GM18858 (cell line): Measurements from ENCODE around the gene TTN.
"Not testable (repeated sequence)": the region's sequence is repeated elsewhere in the genome, so short reads cannot be mapped to it uniquely, and the experiment has no call there.

Source experiments
- ATAC-seq: cut with Tn5 transposase; IDR thresholded peaks from one replicate; pipeline ENCODE4 v1.9.1; 2021; ENCODE audit not compliant: unreplicated experiment

The TTN gene

DNA sequence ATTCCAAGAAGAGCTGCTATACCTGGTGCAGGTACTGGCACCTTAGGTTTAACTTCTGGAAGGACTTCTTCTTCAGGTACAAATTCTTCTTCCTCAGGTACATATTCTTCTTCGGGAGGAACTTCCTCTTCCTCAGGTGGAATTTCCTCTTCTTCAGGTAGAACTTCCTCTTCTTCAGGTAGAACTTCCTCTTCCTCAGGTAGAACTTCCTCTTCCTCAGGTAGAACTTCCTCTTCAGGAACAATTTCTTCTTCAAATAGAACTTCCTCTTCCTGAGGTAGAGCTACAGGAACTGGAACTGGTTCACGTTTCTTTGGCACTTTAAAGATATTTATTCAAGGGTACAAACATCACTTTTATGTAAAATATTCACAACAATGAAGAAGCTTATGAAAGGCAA lies 129.6 kb downstream of the TTN start:
- ATAC-seq: no peak

- ATAC-seq: no peak
Measured at GRCh38 chr2:178676046-178676445, 131.2 kb downstream of the TTN start.

GRCh38 chr2:178674122-178674521 lies 133.1 kb downstream of the TTN start:
- no peak for ATAC-seq

GRCh38 chr2:178666458-178666857 lies 140.8 kb downstream of the TTN start:
- ATAC-seq: no peak

DNA sequence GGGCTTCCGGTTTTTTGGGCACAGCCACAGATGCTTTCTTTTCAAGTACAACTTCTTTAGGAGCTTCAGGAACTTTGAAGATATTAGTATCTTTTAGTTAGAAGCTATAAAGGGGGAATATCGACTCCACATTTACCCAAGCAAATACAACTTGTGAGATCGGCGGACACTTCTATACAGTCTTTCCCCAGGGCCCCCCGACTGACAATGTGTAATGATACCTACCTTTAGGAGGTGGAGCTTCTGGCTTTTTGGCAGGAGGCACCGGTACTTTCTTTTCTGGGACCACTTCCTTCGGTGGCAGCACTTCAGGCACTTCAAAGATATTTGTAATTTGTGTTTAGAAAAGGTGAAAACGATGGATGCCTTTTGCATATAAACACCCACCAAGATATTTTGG lies 148.7 kb downstream of the TTN start:
- ATAC-seq: not testable (repeated sequence)

DNA sequence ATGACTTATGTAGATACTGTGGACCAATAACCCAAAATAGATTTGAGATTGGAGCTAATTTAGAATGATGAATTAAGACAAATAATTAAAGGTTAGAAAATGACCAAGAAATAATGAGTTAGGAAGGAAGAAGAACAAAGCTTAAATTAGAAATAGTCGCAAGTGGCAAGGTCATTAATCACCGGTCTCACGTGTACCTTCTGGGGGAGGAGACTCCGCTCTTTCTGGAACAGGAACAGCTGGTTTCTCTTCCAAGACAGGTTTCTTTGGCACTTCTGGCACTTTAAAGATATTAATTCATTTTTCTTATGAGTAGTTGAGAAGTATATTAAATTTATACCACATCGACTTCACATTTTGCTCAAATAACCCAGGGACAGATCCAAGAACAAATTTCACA lies 156.7 kb downstream of the TTN start:
- ATAC-seq: no peak

DNA sequence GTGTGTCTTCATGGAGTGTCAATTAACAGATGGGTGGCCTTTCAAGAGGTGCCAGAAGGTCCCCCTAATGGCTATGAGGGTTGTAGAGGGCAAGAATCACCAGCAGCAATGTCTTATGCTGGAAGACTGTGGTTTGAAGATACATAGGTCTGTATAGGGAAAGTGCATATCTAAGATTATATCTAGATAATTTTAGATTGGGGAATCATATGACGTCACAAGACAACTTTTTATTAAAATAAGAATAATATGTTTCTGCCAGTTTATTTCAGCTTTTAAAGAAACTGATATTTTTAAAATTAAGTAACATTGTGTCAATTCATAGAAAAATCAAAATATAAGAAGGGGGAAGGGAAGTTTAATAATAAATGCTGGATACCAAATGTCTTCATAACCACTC lies 162.3 kb downstream of the TTN start:
- no peak for ATAC-seq

- no peak for ATAC-seq
Measured at GRCh38 chr2:178641498-178641897, 165.7 kb downstream of the TTN start.

DNA sequence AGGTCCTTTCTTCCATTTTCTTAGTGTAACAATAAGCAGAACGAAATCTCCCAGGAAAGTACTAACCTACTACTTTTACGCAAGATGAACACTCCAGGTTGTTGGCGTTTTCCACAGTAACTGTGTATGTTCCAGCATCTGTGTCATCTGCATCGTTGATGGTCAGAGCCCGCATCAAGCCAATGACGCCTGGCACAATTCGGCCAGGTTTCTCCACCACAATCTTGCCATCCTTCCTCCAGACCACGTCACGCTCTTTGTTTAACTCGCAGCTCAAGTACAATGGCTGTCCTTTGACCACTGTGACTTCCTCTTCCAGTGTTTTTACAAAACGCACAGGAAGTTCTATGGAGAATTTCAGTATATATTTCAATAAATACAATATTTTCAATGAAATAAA lies 171.3 kb downstream of the TTN start:
- no peak for ATAC-seq

DNA sequence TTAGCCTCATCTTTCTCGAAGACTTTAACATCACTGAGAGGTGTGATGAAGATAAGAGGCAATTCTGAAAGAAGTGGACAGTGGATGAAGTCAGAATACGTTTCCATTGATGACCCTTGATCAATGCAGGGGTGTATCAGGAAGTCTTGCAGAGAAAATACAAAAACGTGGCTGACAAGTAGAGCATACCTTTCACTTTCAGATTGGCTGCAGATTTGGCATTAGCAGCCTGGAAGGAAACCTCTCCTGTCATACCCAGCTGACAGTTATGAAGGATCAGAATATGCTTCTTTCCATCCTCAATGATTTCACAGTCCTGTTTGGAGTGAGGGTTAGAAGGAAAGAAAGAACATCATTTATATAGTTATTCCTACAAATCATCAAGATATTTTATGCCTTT lies 174.5 kb downstream of the TTN start:
- ATAC-seq: no peak

GRCh38 chr2:178630581-178630980 lies 176.6 kb downstream of the TTN start:
- no peak for ATAC-seq

DNA sequence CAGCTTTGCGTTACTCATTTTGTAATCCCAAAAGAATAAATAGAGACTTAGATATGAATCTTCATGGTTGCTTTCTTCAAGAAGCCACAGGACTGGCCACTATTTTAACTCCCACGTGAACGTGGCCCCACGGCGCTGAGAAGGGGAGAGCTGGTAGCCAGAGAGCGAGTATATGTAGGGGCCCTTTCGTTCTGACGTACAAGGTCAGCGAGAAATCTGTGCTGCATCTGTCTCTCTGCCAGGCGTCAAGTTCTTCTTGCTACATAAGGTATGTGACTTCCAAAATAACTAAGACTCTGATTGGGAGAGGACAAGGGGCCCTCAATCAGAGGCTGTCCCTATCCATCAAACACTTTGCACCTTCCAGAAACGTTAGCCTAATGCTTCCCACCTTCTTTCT lies 177.8 kb downstream of the TTN start:
- ATAC-seq: no peak

GRCh38 chr2:178628605-178629004 lies 178.6 kb downstream of the TTN start:
- ATAC-seq: no peak

DNA sequence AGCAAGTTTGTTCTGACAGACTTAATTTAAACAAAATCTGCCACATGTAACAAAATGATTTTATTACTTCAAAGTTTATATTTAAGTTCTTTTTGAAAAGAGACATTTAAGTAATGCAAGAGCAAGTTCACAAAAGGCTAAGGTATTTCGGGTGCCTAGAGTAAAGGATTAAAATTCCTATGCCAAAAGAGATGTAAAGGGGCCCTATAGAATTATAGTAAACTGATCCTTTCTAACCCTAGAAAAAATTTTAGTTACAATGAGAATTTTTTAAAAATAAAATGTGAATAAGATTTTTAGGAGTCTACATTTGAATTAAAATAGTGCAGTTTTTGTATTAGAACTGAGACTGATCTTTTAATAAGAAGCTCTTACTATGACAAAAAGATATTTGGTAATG lies 179.8 kb downstream of the TTN start:
- no peak for ATAC-seq

DNA sequence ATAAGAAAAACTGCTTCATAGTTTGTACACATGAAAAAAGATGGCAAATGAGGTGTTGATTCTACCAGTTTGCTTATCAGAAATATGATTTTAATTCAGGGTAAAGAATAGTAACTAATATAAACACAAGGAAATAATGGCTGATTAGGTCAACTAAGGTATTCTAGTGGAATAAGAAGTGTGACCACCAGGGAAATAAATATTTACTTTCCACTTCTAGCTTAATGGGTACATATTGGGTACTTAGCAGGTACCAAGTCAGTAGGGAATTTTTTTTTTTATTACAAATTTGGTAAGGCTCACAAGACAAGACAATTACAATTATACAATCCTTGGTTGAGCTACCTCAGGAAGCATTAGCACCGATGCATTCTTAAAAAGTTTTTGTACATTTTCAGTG lies 191.3 kb downstream of the TTN start:
- ATAC-seq: no peak

DNA sequence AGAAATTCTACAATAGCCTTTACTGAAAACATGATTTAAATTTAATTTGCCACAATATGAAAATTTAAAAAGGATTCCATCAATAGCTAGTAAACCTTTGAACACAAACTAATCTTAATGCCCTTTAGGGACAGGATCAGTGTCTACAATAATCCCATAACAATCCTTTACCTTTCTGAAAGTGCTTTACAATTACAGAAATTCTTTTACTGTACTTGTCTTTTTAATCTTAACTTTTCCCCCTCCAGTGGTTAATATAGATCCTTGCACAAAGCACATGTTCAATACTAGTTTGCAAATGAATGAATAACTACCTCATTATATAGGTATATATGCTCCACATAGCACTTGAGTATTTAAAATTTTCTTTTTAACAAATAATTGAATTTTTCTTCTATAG lies 204.3 kb downstream of the TTN start:
- no peak for ATAC-seq

GRCh38 chr2:178592655-178593054 lies 214.6 kb downstream of the TTN start:
- no peak for ATAC-seq

DNA sequence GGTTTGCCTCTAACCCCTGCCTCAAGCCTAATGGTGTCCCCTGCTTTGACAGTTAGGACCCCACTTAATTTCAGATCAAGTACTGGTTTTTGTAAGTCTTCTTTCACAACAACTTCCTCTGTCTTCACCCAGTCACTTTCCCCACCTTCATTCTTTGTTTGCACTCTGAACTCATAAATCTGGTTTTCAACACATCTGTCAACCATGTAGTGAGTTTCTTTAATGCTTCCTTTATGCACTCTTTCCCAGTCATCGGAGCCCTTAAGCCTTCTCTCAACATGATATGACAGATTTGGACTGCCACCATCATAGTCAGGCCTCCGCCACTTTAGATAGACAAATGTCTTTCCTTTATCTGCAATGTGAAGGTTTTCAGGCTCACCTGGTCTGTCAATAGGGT lies 217.9 kb downstream of the TTN start:
- ATAC-seq: no peak

- ATAC-seq: no peak
Measured at GRCh38 chr2:178584666-178585065, 222.6 kb downstream of the TTN start.

GRCh38 chr2:178579006-178579405 lies 228.2 kb downstream of the TTN start:
- no peak for ATAC-seq

- ATAC-seq: no peak
Measured at GRCh38 chr2:178574789-178575188, 232.4 kb downstream of the TTN start.

DNA sequence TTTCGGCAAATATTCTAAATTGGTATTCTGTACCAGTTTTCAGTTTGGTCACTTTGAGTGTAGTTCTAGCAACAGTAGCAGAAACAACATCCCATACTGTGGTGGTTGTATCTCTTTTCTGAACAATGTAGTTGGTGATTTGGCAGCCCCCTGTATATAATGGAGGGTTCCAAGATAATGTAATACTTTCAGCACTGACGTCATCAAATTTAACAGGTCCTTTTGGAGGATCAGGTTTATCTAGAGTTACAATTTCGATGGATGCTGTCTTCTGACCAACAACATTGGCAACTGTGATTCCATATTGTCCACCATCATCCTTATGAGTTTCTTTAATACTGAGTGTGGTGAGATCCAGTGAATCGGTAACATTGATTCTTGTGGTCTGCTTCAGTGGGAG lies 239.0 kb downstream of the TTN start:
- ATAC-seq: no peak

DNA sequence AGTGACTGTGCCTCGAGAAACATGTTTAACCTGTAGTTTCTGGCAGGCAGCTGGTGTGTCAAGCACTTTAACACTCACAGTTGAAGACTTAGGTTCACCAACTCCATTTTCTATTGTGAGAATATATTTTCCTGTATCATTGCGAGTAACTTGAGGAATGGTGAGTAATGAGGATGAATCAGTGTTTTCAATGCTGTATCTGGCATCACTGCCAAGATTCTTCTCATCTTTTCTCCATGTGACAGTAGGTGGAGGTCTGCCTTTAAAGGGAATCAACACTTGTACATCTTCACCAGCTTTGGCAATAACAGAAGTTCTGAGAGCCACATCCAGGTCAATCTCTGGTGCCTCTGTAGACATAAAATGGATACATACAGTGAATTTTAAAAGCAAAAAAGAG lies 254.2 kb downstream of the TTN start:
- no peak for ATAC-seq

GRCh38 chr2:178550352-178550751 lies 256.9 kb downstream of the TTN start:
- peak; percentile 84 for ATAC-seq
